ENCODE data around the gene GJD3. TPM values are rescaled to one million over a fixed set of nuclear protein-coding genes. Genes with fewer than 3 reads are reported as not detected.

GJD3 gene
- total RNA-seq, 1 experiment from 2014 or later, result 0.33 TPM

- ATAC-seq (peak; percentile 87), DNase-seq (ENCODE audit: low read depth, low spot score) (no peak)
- CTCF ChIA-PET, result interaction anchor here (1.0 to 1.2 kb wide), 2 partner anchors 42 to 169 kb away, joined by 4 to 5 read pairs; no protein-coding TSS in a partner anchor
- POLR2A ChIA-PET, result no interaction called here
- Histone ChIP-seq H3K9me3 (ENCODE audit: control insufficient read depth, insufficient read depth, low read depth, low read length) (no peaks in the 10 kb centered on the region), H3K27me3 (ENCODE audit: control insufficient read depth, insufficient read depth, low read length) (no peaks in the 10 kb centered on the region), H3K36me3 (ENCODE audit: control insufficient read depth, insufficient read depth, low read length) (no peaks in the 10 kb centered on the region), H3K4me3 (ENCODE audit: low read depth in 2 of 2, low read length in 2 of 2) (peak overlapping the region; percentile 50 to 55), H3K27ac (ENCODE audit: low read length) (no peak overlapping the region), H3K4me1 (ENCODE audit: control insufficient read depth, insufficient read depth, low read length) (peaks cover 7% of the 10 kb centered on the region; the same call in 1 of the 2 replicates)
- in situ Hi-C loops (cut with HindIII; ENCODE audit: low pct_unique_long_range_greater_than_20kb, low sequenced_read_pairs), result no loop called here
- TF ChIP-seq TCF7L2 (IDR thresholded peaks at IDR 0.05; ENCODE audit: low read depth, low read length), result no peak
- TF ChIP-seq REST (IDR thresholded peaks at IDR 0.05; ENCODE audit: insufficient read depth in 1 of 2, low read depth in 2 of 2, low read length in 1 of 2), result no peak
- TF ChIP-seq POLR2AphosphoS5 (IDR thresholded peaks at IDR 0.05; ENCODE audit: low read depth, low read length), result 0 out of 2 replicates have a peak, but pooled peaks have one; percentile 48
- peak; percentile 93 for TF ChIP-seq CTCF (IDR thresholded peaks at IDR 0.05)
- peak; percentile 40; the same call in 1 of the 2 replicates for TF ChIP-seq SIN3A (IDR thresholded peaks at IDR 0.05; ENCODE audit: borderline replicate concordance, insufficient read depth, low read depth, low read length)
- no TSS peak for BruUV-seq (replicated peaks)
- intact Hi-C loops (cut with micrococcal nuclease; ENCODE audit: unreplicated experiment), result no loop called here
Measured at GRCh38 chr17:40362696-40363110, 1.8 kb downstream of the GJD3 start.

- H3K36me3 ChIP-seq (ENCODE audit: control insufficient read depth, insufficient read depth, low read length), result no peaks in the 10 kb centered on the region
- ATAC-seq, result peak; percentile 8
- H3K9me3 ChIP-seq (ENCODE audit: control insufficient read depth, insufficient read depth, low read depth, low read length), result no peaks in the 10 kb centered on the region
- H3K4me3 ChIP-seq (ENCODE audit: low read depth in 2 of 2, low read length in 2 of 2), result peak overlapping the region; percentile 50 to 55
- no peak overlapping the region for H3K27ac ChIP-seq (ENCODE audit: low read length)
- no TSS peak for BruUV-seq (replicated peaks)
- peaks cover 10% of the 10 kb centered on the region; the same call in 1 of the 2 replicates for H3K4me1 ChIP-seq (ENCODE audit: control insufficient read depth, insufficient read depth, low read length)
- TF ChIP-seq CTCF (IDR thresholded peaks at IDR 0.05) (no peak), POLR2AphosphoS5 (IDR thresholded peaks at IDR 0.05; ENCODE audit: low read depth, low read length) (no peak), TCF7L2 (IDR thresholded peaks at IDR 0.05; ENCODE audit: low read depth, low read length) (no peak), REST (IDR thresholded peaks at IDR 0.05; ENCODE audit: insufficient read depth in 1 of 2, low read depth in 2 of 2, low read length in 1 of 2) (no peak), SIN3A (IDR thresholded peaks at IDR 0.05; ENCODE audit: borderline replicate concordance, insufficient read depth, low read depth, low read length) (no peak)
- H3K27me3 ChIP-seq (ENCODE audit: control insufficient read depth, insufficient read depth, low read length), result no peaks in the 10 kb centered on the region
- intact Hi-C loops (cut with micrococcal nuclease; ENCODE audit: unreplicated experiment) (no loop called here), in situ Hi-C loops (cut with HindIII; ENCODE audit: low pct_unique_long_range_greater_than_20kb, low sequenced_read_pairs) (no loop called here)
- POLR2A ChIA-PET, result no interaction called here
- no peak for DNase-seq (ENCODE audit: low read depth, low spot score)
- CTCF ChIA-PET, result interaction anchor here (0.6 to 1.4 kb wide), 6 partner anchors 18 to 172 kb away, joined by 3 to 5 read pairs (median 4); no protein-coding TSS in a partner anchor
Measured at GRCh38 chr17:40361925-40362695, 2.4 kb downstream of the GJD3 start.
